HepG2 (cell line): ENCODE data around the gene VARS1. TPM values are rescaled to one million over a fixed set of nuclear protein-coding genes. Genes with fewer than 3 reads are reported as not detected.

Experiments
- ATF1 ChIP-seq: IDR thresholded peaks from 2 replicates; pipeline ENCODE4 v1.6.1; 2016; ENCODE audit warnings: mild to moderate bottlenecking, control low read depth
- CREB3 ChIP-seq: sonication (generic); formaldehyde crosslinking; IDR thresholded peaks from 2 replicates; pipeline ENCODE4 v1.5.0; 2020; ENCODE audit warnings: missing genetic modification reagents
- NBN ChIP-seq: fragments of 450-650 bp; conservative IDR thresholded peaks from 2 replicates; pipeline ENCODE4 v1.6.1; 2017
- ZBTB10 ChIP-seq: sonication (generic); formaldehyde crosslinking; IDR thresholded peaks from 2 replicates; pipeline ENCODE4 v1.4.0; 2020; ENCODE audit warnings: missing genetic modification reagents, borderline replicate concordance
- ZHX1 ChIP-seq: sonication (generic); formaldehyde crosslinking; IDR thresholded peaks from 2 replicates; pipeline ENCODE4 v1.8.1; 2022; ENCODE audit warnings: low read depth, mild to moderate bottlenecking, missing genetic modification reagents
- ZNF496 ChIP-seq: sonication (generic); formaldehyde crosslinking; IDR thresholded peaks from 2 replicates; pipeline ENCODE4 v1.8.1; 2023; ENCODE audit warnings: mild to moderate bottlenecking, moderate library complexity, missing genetic modification reagents; ENCODE audit not compliant: insufficient replicate concordance
- ZNF598 ChIP-seq: sonication (generic); formaldehyde crosslinking; IDR thresholded peaks from 2 replicates; pipeline ENCODE4 v1.5.1; 2020; ENCODE audit warnings: mild to moderate bottlenecking, missing genetic modification reagents, borderline replicate concordance
- polyA plus RNA-seq, 8 experiments: library from polyadenylated mRNA; depleted of rRNA in 3 of 8; stranded (reverse) in 7 of 8; unstranded in 1 of 8; fragments of >200 nt; fragmentation: Illumina TruSeq in 4 of 8; extraction: Trizol in 4 of 8; gene quantifications; 2 replicates each; pipeline versions ENCODE4 v1.2.1 to v1.2.3, GENCODE V29; 2011 to 2016; ENCODE audit warnings: low read depth in 4 of 8, missing spikeins in 1 of 8, mixed read lengths in 1 of 8; ENCODE audit not compliant: insufficient read depth in 1 of 8
- total RNA-seq, 5 experiments: library from RNA; depleted of rRNA; stranded (reverse); fragments of >200 nt; fragmentation: Illumina TruSeq; extraction: Trizol; gene quantifications; 2 replicates each; pipeline ENCODE4 v1.2.3, GENCODE V29; 2016; ENCODE audit warnings: low read depth in 1 of 5
- TF ChIP-seq, protein P1 (sequence below): sonication (generic); formaldehyde crosslinking; IDR thresholded peaks from 2 replicates; pipeline ENCODE4 v1.4.0; 2020; ENCODE audit warnings: mild to moderate bottlenecking, low read depth, missing genetic modification reagents
- TF ChIP-seq, protein P2 (sequence below): IDR thresholded peaks from 2 replicates; pipeline ENCODE4 v1.6.1; 2016; ENCODE audit warnings: control low read depth

The VARS1 gene
- total and polyA plus RNA-seq, 2 of the 13 experiments (the other 11 are each of a cell fraction or from before 2014, with no cell fraction given), result 14.7 to 56.1 TPM

GRCh38 chr6:31769684-31770371, 25.7 kb downstream of the VARS1 start (continued):
- no peak for TF ChIP-seq ATF1
- no peak for TF ChIP-seq ZBTB10 (CRISPR knock-in tag)
- TF ChIP-seq ZHX1 (CRISPR knock-in tag), result no peak
- TF ChIP-seq, protein P1, sequence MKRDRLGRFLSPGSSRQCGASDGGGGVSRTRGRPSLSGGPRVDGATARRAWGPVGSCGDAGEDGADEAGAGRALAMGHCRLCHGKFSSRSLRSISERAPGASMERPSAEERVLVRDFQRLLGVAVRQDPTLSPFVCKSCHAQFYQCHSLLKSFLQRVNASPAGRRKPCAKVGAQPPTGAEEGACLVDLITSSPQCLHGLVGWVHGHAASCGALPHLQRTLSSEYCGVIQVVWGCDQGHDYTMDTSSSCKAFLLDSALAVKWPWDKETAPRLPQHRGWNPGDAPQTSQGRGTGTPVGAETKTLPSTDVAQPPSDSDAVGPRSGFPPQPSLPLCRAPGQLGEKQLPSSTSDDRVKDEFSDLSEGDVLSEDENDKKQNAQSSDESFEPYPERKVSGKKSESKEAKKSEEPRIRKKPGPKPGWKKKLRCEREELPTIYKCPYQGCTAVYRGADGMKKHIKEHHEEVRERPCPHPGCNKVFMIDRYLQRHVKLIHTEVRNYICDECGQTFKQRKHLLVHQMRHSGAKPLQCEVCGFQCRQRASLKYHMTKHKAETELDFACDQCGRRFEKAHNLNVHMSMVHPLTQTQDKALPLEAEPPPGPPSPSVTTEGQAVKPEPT (CRISPR knock-in tag), result 0 out of 2 replicates have a peak, but pooled peaks have one; percentile 61
- TF ChIP-seq CREB3 (CRISPR knock-in tag), result no peak
- TF ChIP-seq ZNF496 (CRISPR knock-in tag), result no peak
- TF ChIP-seq, protein P2, sequence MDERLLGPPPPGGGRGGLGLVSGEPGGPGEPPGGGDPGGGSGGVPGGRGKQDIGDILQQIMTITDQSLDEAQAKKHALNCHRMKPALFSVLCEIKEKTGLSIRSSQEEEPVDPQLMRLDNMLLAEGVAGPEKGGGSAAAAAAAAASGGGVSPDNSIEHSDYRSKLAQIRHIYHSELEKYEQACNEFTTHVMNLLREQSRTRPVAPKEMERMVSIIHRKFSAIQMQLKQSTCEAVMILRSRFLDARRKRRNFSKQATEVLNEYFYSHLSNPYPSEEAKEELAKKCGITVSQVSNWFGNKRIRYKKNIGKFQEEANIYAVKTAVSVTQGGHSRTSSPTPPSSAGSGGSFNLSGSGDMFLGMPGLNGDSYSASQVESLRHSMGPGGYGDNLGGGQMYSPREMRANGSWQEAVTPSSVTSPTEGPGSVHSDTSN, result no peak
- TF ChIP-seq ZNF598 (CRISPR knock-in tag), result no peak
- no peak for TF ChIP-seq NBN
